HG03521 (cell line): ENCODE measurements around the gene SARDH.
"Not testable (repeated sequence)": the region's sequence is repeated elsewhere in the genome, so short reads cannot be mapped to it uniquely, and the experiment has no call there.

Source experiments
- ATAC-seq: cut with Tn5 transposase; IDR thresholded peaks from one replicate; pipeline ENCODE4 v1.9.1; 2021; ENCODE audit warnings: mild to moderate bottlenecking, moderate library complexity; ENCODE audit not compliant: unreplicated experiment

Gene SARDH

GRCh38 chr9:133686642-133687575 is 51.2 kb downstream of the SARDH start:
- ATAC-seq: no peak

- no peak for ATAC-seq
These were observed 52.2 kb downstream of the SARDH start for GRCh38 chr9:133685653-133686609.

DNA sequence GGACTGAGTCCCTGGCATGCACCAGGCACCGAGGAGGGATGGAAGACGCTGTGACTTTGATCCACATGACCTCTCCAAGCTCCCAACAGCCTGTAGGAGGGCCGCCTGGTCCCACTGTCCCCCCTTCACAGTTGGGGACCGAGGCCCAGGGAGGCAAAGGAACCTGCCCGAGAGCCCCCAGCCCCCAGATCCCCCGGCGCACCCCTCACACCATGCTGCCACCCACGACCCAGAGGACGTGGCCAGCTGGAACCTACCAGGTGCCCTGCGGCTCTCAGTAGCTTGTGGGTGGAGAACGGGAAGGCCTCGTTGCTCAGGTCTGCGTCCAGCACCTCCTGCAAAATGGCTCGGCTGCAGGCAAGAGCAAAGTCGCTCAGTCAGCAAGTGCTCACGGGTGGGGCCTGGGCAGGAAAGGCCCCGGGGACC is 53.2 kb downstream of the SARDH start:
- ATAC-seq: no peak

DNA sequence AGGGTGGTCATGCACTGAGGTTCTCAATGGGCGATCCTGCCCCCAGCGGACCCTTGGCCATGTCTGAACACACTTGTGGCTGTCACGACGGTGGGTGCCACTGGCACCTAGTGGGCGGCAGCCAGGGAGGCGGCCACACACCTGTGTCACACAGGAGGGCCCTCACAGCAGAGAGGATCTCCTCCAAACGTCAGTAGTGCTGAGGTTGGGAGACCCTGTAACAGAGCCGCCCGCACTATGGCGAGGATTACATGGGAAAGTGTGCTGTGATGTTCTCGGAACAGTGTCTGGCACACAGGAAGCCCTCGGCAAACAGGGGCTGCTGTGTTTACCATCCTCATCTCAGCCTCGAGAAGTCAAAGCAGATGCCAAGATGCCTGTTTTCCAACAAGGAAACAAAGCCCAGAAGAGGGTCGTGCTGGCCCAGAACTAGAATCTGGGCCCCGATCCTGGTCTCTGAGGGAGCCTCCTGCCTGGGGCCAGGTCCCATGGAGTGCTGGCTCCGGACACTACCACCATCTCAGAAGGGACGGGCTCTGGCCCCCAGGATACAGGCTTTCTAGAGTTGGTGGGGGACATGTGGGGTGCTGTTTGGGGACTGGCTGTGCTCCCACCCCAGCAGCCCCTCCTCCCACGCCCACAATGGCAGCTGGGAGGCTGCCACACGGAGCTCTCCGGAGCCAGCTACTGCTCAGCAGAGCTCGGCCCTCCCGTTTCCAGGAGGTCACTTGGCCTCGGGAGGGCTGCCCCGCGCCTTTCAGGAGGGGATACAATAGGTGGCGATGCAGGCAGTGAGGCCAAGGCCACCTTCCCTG is 53.8 kb downstream of the SARDH start:
- ATAC-seq: no peak

GRCh38 chr9:133683586-133684120 is 54.5 kb downstream of the SARDH start:
- ATAC-seq: no peak

- no peak for ATAC-seq
These were observed 55.1 kb downstream of the SARDH start for GRCh38 chr9:133682818-133683585.

DNA sequence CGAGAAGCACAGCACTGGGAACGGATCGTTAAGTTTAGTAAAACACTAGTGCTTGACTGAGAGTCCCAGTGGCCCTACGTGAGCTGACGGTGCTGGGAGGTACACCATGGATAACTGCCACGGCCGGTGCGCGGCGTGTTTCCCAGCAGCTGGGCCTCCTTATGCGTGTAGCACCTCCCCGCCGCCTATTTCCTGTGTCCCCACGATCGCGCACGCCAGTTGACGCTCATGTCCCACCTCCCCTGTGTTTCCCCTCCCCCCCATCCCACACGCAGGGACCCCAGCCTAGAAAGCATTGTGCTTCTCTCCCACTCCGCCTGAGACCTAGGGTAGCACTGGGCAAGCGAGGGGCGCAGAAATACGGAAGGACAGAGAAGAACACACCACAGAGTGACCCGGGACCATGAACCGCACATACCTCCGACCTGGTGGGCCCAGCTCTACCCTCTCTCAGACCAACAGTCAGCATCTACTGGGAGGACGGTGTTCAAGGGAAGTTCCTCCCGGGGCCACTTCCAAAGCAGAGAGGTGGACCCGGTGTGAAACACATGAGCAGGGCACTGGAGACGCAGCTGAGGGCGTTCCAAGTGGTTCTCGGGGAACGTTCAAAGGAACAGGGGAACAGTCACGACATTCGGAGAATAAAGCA is 56.4 kb downstream of the SARDH start:
- no peak for ATAC-seq

DNA sequence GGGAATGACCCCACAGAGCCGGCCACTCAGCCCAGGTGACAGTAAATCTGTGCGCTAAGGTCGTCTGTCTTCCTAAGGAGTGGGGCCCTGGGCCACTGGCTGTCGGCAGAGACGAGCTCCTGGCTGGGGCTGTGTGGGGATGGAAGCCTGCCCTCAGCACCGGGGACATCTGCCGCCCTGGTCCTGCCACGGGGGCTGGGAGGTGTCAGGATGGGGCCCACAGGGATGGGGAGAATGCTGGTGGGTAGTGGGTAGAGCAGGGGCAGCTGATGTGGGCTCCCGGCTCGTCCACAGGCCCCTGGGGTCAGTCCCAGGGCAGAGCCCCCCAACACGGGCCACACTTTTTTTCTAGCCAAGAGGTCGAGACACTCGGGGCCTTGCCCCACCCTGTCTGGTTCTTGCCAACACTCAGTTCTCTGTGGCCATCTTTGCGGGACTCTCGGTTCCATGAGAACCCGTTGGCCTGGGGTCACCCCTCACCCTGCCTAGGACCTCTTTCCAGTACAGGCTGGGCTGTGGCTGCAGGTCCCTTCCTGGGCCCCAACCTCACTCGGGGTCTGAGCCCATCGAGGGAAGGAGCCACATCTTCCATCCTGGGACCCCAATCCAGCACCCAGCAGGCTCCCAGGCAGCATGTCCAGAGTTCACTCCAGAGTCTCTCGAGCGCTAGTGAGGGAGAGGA is 57.0 kb downstream of the SARDH start:
- no peak for ATAC-seq

GRCh38 chr9:133680250-133680975 is 57.7 kb downstream of the SARDH start:
- no peak for ATAC-seq

DNA sequence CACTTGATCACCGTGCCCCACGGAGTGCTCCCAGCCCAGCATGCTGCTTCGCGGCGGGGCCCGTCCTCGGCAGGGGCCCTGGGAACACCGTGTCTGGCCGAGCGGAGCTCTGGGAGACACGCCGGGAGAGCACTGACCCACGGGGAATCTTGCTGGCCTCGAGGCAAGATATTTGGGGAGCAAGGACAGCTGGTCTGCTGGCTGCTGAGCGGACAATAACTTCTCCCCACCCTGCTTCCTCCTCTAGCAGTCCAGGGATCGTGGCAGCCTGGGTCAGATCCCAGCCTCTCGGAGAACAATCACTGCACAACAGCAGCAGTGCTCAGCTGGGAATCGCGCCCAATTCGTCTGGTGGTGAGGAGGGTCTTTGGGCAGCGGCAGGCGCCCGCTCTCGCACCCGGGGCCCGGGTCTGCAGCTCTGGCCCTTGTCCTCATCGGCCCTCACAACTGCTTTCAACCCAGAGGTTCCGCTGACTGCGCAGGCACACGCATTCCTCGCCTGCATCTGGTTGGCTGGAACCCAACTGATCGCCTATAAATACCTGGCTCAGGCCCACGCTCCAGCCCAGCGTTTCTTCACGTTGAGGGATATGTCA is 58.6 kb downstream of the SARDH start:
- no peak for ATAC-seq

DNA sequence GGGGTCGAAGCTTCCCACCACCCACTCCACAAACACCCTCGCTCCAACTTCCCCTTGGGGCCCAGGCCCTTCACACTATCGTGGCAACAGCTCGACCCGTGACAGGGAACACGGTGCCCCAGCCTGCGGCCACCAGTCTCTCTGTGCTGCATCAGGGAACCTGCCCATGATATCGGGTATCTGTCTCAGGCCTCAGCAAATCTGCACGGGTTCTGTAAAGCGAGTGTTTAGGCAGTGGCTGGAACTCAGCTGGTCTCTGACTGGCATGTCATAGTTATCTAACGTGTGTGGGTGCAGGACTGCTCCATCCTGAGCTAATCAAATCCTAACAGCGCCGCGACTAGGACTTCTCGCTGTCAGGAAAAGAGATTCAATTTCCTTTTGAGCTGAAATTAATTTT is 59.1 kb downstream of the SARDH start:
- ATAC-seq: no peak

- ATAC-seq: no peak
These were observed 60.8 kb downstream of the SARDH start for GRCh38 chr9:133677126-133678010.

DNA sequence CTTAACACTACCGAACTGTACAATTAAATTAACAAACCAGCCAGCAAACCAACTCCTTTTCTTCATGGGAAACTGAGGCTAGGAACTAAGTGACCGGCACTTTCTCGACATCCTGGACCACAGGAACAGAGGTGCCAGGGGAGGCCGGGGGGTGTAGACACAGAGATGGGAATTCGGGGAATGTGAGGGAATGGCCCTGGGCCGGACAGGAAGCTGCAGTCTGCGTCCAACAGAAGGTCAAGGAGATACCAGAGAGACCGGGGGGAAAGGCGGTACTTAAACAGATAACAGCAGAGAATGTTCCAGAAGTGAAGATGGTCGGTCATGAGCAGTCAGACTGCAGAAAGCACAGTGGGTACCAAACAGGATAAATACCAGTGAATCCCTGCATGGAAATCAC is 61.7 kb downstream of the SARDH start:
- no peak for ATAC-seq

GRCh38 chr9:133675796-133676195 is 62.4 kb downstream of the SARDH start:
- not testable (repeated sequence) for ATAC-seq

DNA sequence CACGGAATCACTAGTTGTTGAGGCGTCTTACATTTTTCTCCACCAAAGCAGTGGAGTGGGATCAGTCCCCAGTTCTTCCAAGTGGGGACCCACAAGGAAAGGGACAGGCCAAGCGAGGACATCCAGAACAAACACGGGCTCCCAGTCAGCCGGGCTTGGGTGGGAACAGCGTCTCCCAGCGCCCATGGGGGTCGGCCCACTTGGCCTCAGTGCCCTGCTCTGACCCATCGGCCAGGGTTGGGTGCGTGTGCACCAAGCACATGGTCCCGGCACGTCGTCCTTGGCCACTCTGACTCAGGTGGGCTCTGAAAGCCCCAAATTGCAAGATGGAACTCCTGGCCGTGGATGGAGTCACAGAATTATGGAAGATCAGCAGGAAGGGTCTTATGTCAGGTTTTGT is 64.1 kb downstream of the SARDH start:
- ATAC-seq: no peak

- ATAC-seq: no peak
These were observed 64.9 kb downstream of the SARDH start for GRCh38 chr9:133673258-133673655.
